ENCODE data around the gene VRK3. TPM values are rescaled to one million over a fixed set of nuclear protein-coding genes. Genes with fewer than 3 reads are reported as not detected.

VRK3 gene
- polyA plus RNA-seq, 2 of the 4 experiments (the other 2 are of a cell fraction), result 35.2 to 37.4 TPM

GRCh38 chr19:49953416-49953815 lies 71.8 kb downstream of the VRK3 start:
- FAIRE-seq, result no peak
- ChIA-PET POLR2A (interaction anchor here (2.5 kb wide), 1 partner anchor 24 kb away, joined by 9 read pairs; the partner anchor contains the start of gene NUP62), CTCF (interaction anchor here (0.9 to 10.7 kb wide), 7 partner anchors 13 to 183 kb away, joined by 3 to 121 read pairs (median 4); no protein-coding TSS in a partner anchor)
- Histone ChIP-seq H3K9me3 (no peaks in the 10 kb centered on the region), H3K4me1 (no peaks in the 10 kb centered on the region), H3K4me3 (no peak overlapping the region), H3K27ac (no peak overlapping the region), H3K4me2 (no peak overlapping the region)
- TF ChIP-seq BHLHE40 (IDR thresholded peaks at IDR 0.05; ENCODE audit: low read depth, low read length) (no peak), ESRRA (IDR thresholded peaks at IDR 0.05; ENCODE audit: borderline replicate concordance, low read length) (no peak), MAFK (IDR thresholded peaks at IDR 0.05; ENCODE audit: partially characterized antibody) (no peak), EP300 (IDR thresholded peaks at IDR 0.05) (no peak), REST (IDR thresholded peaks at IDR 0.05) (no peak), CHD4 (IDR thresholded peaks at IDR 0.05; ENCODE audit: borderline replicate concordance) (no peak), HMGXB4 (CRISPR knock-in tag; IDR thresholded peaks at IDR 0.05; ENCODE audit: borderline replicate concordance) (no peak), HOXB13 (CRISPR knock-in tag; IDR thresholded peaks at IDR 0.05; ENCODE audit: low read depth) (no peak), CBX2 (IDR thresholded peaks at IDR 0.05; ENCODE audit: borderline replicate concordance, low read depth) (no peak), MAX (IDR thresholded peaks at IDR 0.05) (no peak), ELK1 (IDR thresholded peaks at IDR 0.05; ENCODE audit: low read depth, low read length) (no peak)
- 77% methylated on average over 7 of the region's 7 CpGs for WGBS (ENCODE audit: missing lambda C conversion rate)
- ATAC-seq, result no peak
- DNase-seq (ENCODE audit: low read depth in 1 of 2, low spot score in 1 of 2), result no peak

GRCh38 chr19:49952906-49953305 lies 72.3 kb downstream of the VRK3 start:
- TF ChIP-seq JUNB (IDR thresholded peaks at IDR 0.05) (no peak), HMGXB4 (CRISPR knock-in tag; IDR thresholded peaks at IDR 0.05; ENCODE audit: borderline replicate concordance) (no peak), MAX (IDR thresholded peaks at IDR 0.05) (no peak), PHF8 (IDR thresholded peaks at IDR 0.05; ENCODE audit: borderline replicate concordance, low read depth) (no peak), BHLHE40 (IDR thresholded peaks at IDR 0.05; ENCODE audit: low read depth, low read length) (no peak), ZNF302 (CRISPR knock-in tag; IDR thresholded peaks at IDR 0.05) (no peak), BCL3 (IDR thresholded peaks at IDR 0.05) (no peak), GATA3 (IDR thresholded peaks at IDR 0.05; ENCODE audit: borderline replicate concordance) (no peak), MYC (IDR thresholded peaks at IDR 0.05; ENCODE audit: borderline replicate concordance, low read length) (no peak), EHF (CRISPR knock-in tag; IDR thresholded peaks at IDR 0.05) (no peak), NR3C1 (IDR thresholded peaks at IDR 0.05) (no peak), RNF2 (IDR thresholded peaks at IDR 0.05; ENCODE audit: borderline replicate concordance, low read depth) (no peak)
- Histone ChIP-seq H3K4me3 (no peak overlapping the region), H3K4me2 (no peak overlapping the region), H3K4me1 (no peaks in the 10 kb centered on the region), H3K27ac (no peak overlapping the region), H3K9me3 (no peaks in the 10 kb centered on the region)
- no peak for FAIRE-seq
- WGBS (ENCODE audit: missing lambda C conversion rate), result 68% methylated on average over 13 of the region's 13 CpGs
- ChIA-PET CTCF (interaction anchor here (0.9 to 10.7 kb wide), 6 partner anchors 12 to 183 kb away, joined by 3 to 121 read pairs (median 5); no protein-coding TSS in a partner anchor), POLR2A (interaction anchor here (2.5 kb wide), 1 partner anchor 23 kb away, joined by 9 read pairs; the partner anchor contains the start of gene NUP62)
- no peak for DNase-seq (ENCODE audit: low read depth in 1 of 2, low spot score in 1 of 2)
- ATAC-seq, result no peak
